LNCAP (cell line): Measurements from ENCODE around the gene PTPRG.

Source experiments
- CTCF ChIP-seq: fragments of 450-650 bp; IDR thresholded peaks from 2 replicates; pipeline ENCODE4 v1.5.1; 2017; ENCODE audit warnings: mild to moderate bottlenecking

Gene PTPRG

GRCh38 chr3:62203152-62203551 lies 641.8 kb downstream of the PTPRG start:
- TF ChIP-seq CTCF, result no peak

GRCh38 chr3:62203561-62203960 lies 642.2 kb downstream of the PTPRG start:
- TF ChIP-seq CTCF, result no peak

- TF ChIP-seq CTCF, result no peak
Observed at GRCh38 chr3:62207197-62207596, 645.8 kb downstream of the PTPRG start.

- TF ChIP-seq CTCF, result no peak
Observed at GRCh38 chr3:62208385-62208784, 647.0 kb downstream of the PTPRG start.

- TF ChIP-seq CTCF, result no peak
Observed at GRCh38 chr3:62209101-62209500, 647.7 kb downstream of the PTPRG start.

- TF ChIP-seq CTCF, result no peak
Observed at GRCh38 chr3:62210011-62210410, 648.6 kb downstream of the PTPRG start.

GRCh38 chr3:62211675-62212429 lies 650.5 kb downstream of the PTPRG start:
- TF ChIP-seq CTCF, result no peak

GRCh38 chr3:62214850-62215249 lies 653.5 kb downstream of the PTPRG start:
- TF ChIP-seq CTCF, result no peak
